Measurements from ENCODE around the gene COX7A2. TPM values are rescaled to one million over a fixed set of nuclear protein-coding genes. Genes with fewer than 3 reads are reported as not detected.

The COX7A2 gene
- total RNA-seq, 3 donors from 2014 or later (not counting 1 experiment from before 2014, with no cell fraction given), result 161 to 215 (median 166) TPM

DNA sequence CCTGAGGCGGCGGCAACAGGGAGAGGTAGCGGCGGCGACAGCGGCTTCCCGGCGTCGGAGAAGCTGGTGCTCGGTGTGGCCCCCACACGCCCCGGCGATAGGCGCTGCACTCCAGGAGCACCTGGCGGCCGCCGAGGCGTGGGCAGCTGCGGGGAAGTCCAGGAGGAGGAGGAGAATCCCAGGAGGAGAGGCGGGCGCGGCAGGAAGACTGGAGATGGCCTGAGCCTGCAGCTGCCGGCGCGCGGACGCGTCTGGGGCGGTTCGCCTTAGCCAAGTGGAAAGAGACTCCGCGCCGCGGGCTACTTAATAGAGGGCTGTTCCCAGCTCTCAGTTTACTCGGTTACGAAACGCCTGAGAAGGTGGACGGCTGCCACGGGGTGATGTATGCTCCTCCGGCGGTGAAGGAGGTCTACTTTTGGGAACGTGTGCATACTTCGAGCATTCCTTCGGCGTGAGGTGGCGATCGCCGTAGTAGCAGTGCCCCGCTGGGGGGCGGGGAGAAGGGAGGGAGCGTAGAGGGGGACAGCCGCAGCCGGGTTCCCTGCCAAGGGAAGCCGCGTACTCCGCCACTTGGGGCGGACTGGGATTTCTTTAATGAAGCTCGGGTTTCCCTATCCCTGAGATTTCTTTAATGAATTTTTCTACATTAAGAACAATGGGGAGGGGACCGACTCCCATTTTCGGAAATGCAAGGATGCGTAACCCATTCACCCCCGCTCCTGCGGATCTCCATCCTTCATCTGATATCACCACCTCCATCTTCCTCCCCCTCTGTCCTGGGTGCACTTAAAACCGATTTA lies 37.6 kb downstream of the COX7A2 start, which contains the start of gene COL12A1:
COL12A1 (minus strand) TSS at position 278 of the 800 bp plus-strand sequence. CDS start 3,261 bp downstream, outside the sequence.
- H3K27ac ChIP-seq (ENCODE audit: low read length), result no peak within 1 kb of the TSS
- no peaks in the 10 kb centered on the region for H3K9me3 Mint-ChIP-seq
- H3K9me3 ChIP-seq (ENCODE audit: control insufficient read depth, insufficient read depth, low read length), result no peaks in the 10 kb centered on the region
- peak within 1 kb of the TSS; percentile 30 for H3K4me3 Mint-ChIP-seq
- H3K36me3 ChIP-seq (ENCODE audit: control insufficient read depth, insufficient read depth, low read length), result no peaks in the 10 kb centered on the region
- H3K36me3 Mint-ChIP-seq, result no peaks in the 10 kb centered on the region
- H3K27me3 Mint-ChIP-seq (ENCODE audit: low read depth in 2 of 2), result peaks cover 72 to 88% of the 10 kb centered on the region in 2 donors
- peak in 1 of 2 donors; percentile 21 for DNase-seq
- no peak within 1 kb of the TSS for H3K4me3 ChIP-seq (ENCODE audit: low read length)
- intact Hi-C loops (cut with micrococcal nuclease), result no loop called here
- H3K4me1 Mint-ChIP-seq, result peaks cover 37 to 54% of the 10 kb centered on the region in 2 donors
- no peak within 1 kb of the TSS for H3K27ac Mint-ChIP-seq
- peaks cover 50% of the 10 kb centered on the region for H3K4me1 ChIP-seq (ENCODE audit: control insufficient read depth, insufficient read depth, low read length)
- TF ChIP-seq, protein P1, sequence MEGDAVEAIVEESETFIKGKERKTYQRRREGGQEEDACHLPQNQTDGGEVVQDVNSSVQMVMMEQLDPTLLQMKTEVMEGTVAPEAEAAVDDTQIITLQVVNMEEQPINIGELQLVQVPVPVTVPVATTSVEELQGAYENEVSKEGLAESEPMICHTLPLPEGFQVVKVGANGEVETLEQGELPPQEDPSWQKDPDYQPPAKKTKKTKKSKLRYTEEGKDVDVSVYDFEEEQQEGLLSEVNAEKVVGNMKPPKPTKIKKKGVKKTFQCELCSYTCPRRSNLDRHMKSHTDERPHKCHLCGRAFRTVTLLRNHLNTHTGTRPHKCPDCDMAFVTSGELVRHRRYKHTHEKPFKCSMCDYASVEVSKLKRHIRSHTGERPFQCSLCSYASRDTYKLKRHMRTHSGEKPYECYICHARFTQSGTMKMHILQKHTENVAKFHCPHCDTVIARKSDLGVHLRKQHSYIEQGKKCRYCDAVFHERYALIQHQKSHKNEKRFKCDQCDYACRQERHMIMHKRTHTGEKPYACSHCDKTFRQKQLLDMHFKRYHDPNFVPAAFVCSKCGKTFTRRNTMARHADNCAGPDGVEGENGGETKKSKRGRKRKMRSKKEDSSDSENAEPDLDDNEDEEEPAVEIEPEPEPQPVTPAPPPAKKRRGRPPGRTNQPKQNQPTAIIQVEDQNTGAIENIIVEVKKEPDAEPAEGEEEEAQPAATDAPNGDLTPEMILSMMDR (IDR thresholded peaks at IDR 0.05), result no peak
- WGBS (ENCODE audit: insufficient coverage), result 3% methylated on average over 64 of the region's 64 CpGs
- no peak for ATAC-seq
- H3K27me3 ChIP-seq (ENCODE audit: control insufficient read depth, insufficient read depth, low read length), result peaks cover 54% of the 10 kb centered on the region

DNA sequence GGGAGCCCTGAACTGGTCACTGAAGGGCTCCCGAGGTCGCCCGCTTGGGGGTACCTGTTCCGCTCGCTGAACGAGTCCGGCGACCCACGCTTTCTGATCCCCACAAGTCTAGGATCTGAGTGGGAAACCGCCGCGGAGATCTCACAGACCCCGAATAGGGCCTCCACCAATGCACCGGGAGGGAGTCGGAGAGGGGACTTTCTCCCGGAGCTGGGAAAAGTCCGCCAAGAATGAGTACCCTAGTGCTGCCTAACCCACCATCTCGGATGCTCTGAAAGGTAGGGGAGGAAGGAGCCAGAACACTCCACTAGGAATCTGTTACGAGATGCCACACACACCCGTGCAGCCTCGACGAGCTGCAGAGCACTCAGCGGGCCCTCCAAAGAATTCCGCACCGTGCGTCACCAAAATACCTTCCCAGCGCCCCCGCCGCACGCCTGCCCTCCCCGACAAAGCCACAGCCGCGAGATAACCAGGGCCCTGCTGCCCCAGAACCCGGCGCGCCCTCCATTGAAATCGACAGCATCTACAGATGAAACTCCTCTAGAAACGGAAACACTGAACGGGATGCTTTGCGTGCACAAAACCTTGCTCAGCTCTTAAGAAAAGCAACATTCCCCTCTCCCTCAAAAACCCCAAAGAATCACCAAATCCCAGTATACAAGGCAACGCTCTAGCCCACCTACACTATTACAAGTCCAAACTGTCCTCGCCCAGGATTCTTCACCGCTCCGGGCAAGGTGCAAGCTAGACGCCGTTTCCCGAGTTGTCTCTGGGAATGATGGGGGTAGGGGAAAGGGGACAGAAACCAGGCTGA lies 38.4 kb downstream of the COX7A2 start:
- peaks cover 55% of the 10 kb centered on the region for H3K27me3 ChIP-seq (ENCODE audit: control insufficient read depth, insufficient read depth, low read length)
- no peak overlapping the region for H3K4me3 ChIP-seq (ENCODE audit: low read length)
- Mint-ChIP-seq H3K27me3 (ENCODE audit: low read depth in 2 of 2) (peaks cover 73 to 88% of the 10 kb centered on the region in 2 donors), H3K27ac (no peak overlapping the region), H3K4me3 (peak overlapping the region; percentile 8), H3K9me3 (no peaks in the 10 kb centered on the region), H3K36me3 (no peaks in the 10 kb centered on the region), H3K4me1 (peaks cover 37 to 54% of the 10 kb centered on the region in 2 donors)
- H3K9me3 ChIP-seq (ENCODE audit: control insufficient read depth, insufficient read depth, low read length), result no peaks in the 10 kb centered on the region
- intact Hi-C loops (cut with micrococcal nuclease), result no loop called here
- H3K4me1 ChIP-seq (ENCODE audit: control insufficient read depth, insufficient read depth, low read length), result peaks cover 50% of the 10 kb centered on the region
- no peaks in the 10 kb centered on the region for H3K36me3 ChIP-seq (ENCODE audit: control insufficient read depth, insufficient read depth, low read length)
- TF ChIP-seq, protein P1 (IDR thresholded peaks at IDR 0.05), result no peak
- DNase-seq, result peak in 1 of 2 donors; percentile 38
- no peak for ATAC-seq
- 5% methylated on average over 47 of the region's 47 CpGs for WGBS (ENCODE audit: insufficient coverage)
- H3K27ac ChIP-seq (ENCODE audit: low read length), result no peak overlapping the region

DNA sequence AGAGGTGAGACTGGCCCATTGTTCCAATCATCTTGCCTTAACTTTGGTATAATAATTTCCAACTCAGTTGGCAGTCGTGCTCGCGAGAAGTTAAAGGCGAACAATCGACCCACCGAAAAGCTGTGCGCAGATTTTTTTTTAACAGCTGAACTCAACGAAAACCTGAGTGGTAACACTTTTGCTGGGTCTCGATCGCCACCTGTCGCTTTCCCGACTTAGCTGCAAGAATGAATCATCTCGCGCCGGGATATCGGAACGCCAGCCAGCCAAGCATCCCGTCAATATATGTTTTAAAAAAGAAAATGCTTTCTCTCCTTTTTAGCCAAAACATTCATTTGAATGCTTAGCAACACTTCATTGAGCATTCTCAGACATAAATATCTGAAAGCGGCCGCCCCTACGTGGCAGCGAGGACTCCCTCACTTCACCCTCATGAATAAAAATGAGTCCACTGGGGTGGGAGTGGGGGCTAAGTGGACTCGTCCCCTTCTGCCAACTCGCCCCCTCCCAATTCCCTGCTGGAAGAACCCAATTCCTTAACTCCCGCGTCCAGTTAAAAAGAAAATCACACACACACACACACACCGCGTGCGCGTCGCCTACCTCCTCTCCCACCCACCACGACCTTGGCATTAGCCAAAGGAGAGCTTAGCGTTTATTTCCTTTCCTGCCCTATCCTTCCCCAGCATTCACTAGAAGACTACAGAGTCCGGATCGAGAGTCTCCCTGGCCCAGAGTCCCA lies 39.2 kb downstream of the COX7A2 start:
- Mint-ChIP-seq H3K27me3 (ENCODE audit: low read depth in 2 of 2) (peaks cover 68 to 82% of the 10 kb centered on the region in 2 donors), H3K4me1 (peaks cover 37 to 54% of the 10 kb centered on the region in 2 donors), H3K27ac (no peak overlapping the region), H3K36me3 (no peaks in the 10 kb centered on the region), H3K4me3 (no peak overlapping the region), H3K9me3 (no peaks in the 10 kb centered on the region)
- Histone ChIP-seq H3K27ac (ENCODE audit: low read length) (no peak overlapping the region), H3K4me1 (ENCODE audit: control insufficient read depth, insufficient read depth, low read length) (peaks cover 50% of the 10 kb centered on the region), H3K4me3 (ENCODE audit: low read length) (no peak overlapping the region), H3K27me3 (ENCODE audit: control insufficient read depth, insufficient read depth, low read length) (peaks cover 55% of the 10 kb centered on the region), H3K9me3 (ENCODE audit: control insufficient read depth, insufficient read depth, low read length) (no peaks in the 10 kb centered on the region), H3K36me3 (ENCODE audit: control insufficient read depth, insufficient read depth, low read length) (no peaks in the 10 kb centered on the region)
- DNase-seq (peak in 1 of 2 donors; percentile 49), ATAC-seq (no peak)
- TF ChIP-seq, protein P1 (IDR thresholded peaks at IDR 0.05), result peak; percentile 13
- WGBS (ENCODE audit: insufficient coverage), result 3% methylated on average over 34 of the region's 35 CpGs
- intact Hi-C loops (cut with micrococcal nuclease), result no loop called here

Measured in natural killer cell (primary cell).